Neural progenitor cell (in vitro differentiated cells): Measurements from ENCODE around the gene MTA2.

ENCODE experiments used
- CTCF ChIP-seq: fragments of 200-600 bp; sonication (generic); IDR thresholded peaks from 2 replicates; pipeline ENCODE4 v1.5.1; 2017; ENCODE audit warnings: antibody characterized with exemption, mild to moderate bottlenecking
- EZH2 ChIP-seq: fragments of 200-600 bp; sonication (generic); IDR thresholded peaks from 2 replicates; pipeline ENCODE4 v1.6.1; 2017; ENCODE audit warnings: antibody characterized with exemption, mild to moderate bottlenecking, moderate library complexity

- TF ChIP-seq CTCF (no peak), EZH2 (no peak)
Measured at GRCh38 chr11:62548545-62549335, 52.9 kb downstream of the MTA2 start.
